GM13977 (cell line): ENCODE results near the gene CKS1B.

ENCODE experiments used
- DNase-seq: peaks from one replicate; pipeline ENCODE4 v3.0.0; 2012; ENCODE audit warnings: low spot score
- in situ Hi-C: fragments of 300-500 bp; cut with MboI; formaldehyde crosslinking; loops from one replicate; pipeline ENCODE4 v1.12.0; 2022; ENCODE audit warnings: low sequenced_read_pairs, low pct_unique_long_range_greater_than_20kb, mixed read lengths, inconsistent platforms; ENCODE audit not compliant: unreplicated experiment
- TF ChIP-seq, protein P1 (sequence below): IDR thresholded peaks from 2 replicates; pipeline ENCODE4 v1.5.1; 2012; ENCODE audit warnings: mild to moderate bottlenecking, control low read depth; ENCODE audit not compliant: insufficient read depth; ENCODE audit errors: extremely low read depth, missing control alignments

CKS1B gene

GRCh38 chr1:154945962-154946850 lies 28.3 kb upstream of the CKS1B start:
- in situ Hi-C loops: no loop called here
- TF ChIP-seq, protein P1, sequence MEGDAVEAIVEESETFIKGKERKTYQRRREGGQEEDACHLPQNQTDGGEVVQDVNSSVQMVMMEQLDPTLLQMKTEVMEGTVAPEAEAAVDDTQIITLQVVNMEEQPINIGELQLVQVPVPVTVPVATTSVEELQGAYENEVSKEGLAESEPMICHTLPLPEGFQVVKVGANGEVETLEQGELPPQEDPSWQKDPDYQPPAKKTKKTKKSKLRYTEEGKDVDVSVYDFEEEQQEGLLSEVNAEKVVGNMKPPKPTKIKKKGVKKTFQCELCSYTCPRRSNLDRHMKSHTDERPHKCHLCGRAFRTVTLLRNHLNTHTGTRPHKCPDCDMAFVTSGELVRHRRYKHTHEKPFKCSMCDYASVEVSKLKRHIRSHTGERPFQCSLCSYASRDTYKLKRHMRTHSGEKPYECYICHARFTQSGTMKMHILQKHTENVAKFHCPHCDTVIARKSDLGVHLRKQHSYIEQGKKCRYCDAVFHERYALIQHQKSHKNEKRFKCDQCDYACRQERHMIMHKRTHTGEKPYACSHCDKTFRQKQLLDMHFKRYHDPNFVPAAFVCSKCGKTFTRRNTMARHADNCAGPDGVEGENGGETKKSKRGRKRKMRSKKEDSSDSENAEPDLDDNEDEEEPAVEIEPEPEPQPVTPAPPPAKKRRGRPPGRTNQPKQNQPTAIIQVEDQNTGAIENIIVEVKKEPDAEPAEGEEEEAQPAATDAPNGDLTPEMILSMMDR: no peak
- DNase-seq: no peak

GRCh38 chr1:154948079-154948478 lies 26.4 kb upstream of the CKS1B start:
- in situ Hi-C loops: no loop called here
- TF ChIP-seq, protein P1: no peak
- DNase-seq: no peak

- in situ Hi-C loops: no loop called here
- DNase-seq: peak; percentile 60
- TF ChIP-seq, protein P1: no peak
Observed at GRCh38 chr1:154951901-154952657, 22.4 kb upstream of the CKS1B start.

- in situ Hi-C loops: no loop called here
- TF ChIP-seq, protein P1: no peak
- no peak for DNase-seq
Observed at GRCh38 chr1:154952664-154953063, 21.8 kb upstream of the CKS1B start.

GRCh38 chr1:154953611-154954038 lies 20.9 kb upstream of the CKS1B start:
- in situ Hi-C loops: no loop called here

GRCh38 chr1:154954541-154954940 lies 19.9 kb upstream of the CKS1B start:
- TF ChIP-seq, protein P1: no peak
- in situ Hi-C loops: no loop called here
- DNase-seq: no peak

More at GRCh38 chr1:154953611-154954038, 20.9 kb upstream of the CKS1B start:
- TF ChIP-seq, protein P1: no peak
- DNase-seq: no peak
